BJ (cell line): ENCODE data around the gene HOXD13. TPM values are rescaled to one million over a fixed set of nuclear protein-coding genes. Genes with fewer than 3 reads are reported as not detected.

Experiments
- CTCF ChIA-PET: fragments of 350-600 bp; formaldehyde crosslinking; extraction: SDS; loops from one replicate; lab custom pipeline; 2021; ENCODE audit warnings: antibody characterized with exemption, inconsistent platforms; lab: Yijun Ruan, JAX
- POLR2A ChIA-PET: fragments of 300-600 bp; sonication (Branson Sonifier 250); formaldehyde crosslinking; extraction: SDS; loops from one replicate; lab custom pipeline; 2021; ENCODE audit warnings: antibody characterized with exemption; lab: Charles Lee
- DNase-seq: peaks from one replicate; pipeline ENCODE4 v3.0.0-alpha.2; 2011; ENCODE audit warnings: low read depth
- H3K27me3 ChIP-seq: 2 replicates; pipeline ENCODE4 v1.6.0; 2011; ENCODE audit warnings: low read length; ENCODE audit not compliant: control insufficient read depth, insufficient read depth
- H3K36me3 ChIP-seq: 2 replicates; pipeline ENCODE4 v1.5.1; 2011; ENCODE audit warnings: low read length; ENCODE audit not compliant: control insufficient read depth, insufficient read depth
- H3K4me3 ChIP-seq: 2 replicates; pipeline ENCODE4 v1.5.1; 2011; ENCODE audit warnings: low read depth, mild to moderate bottlenecking, control low read depth, low read length
- CTCF ChIP-seq: IDR thresholded peaks from 2 replicates; pipeline ENCODE4 v1.5.1; 2011; ENCODE audit warnings: low read depth, mild to moderate bottlenecking, control low read depth, inconsistent platforms, low read length, moderate library complexity; ENCODE audit not compliant: insufficient read depth
- polyA plus RNA-seq: library from polyadenylated mRNA; depleted of rRNA; stranded (reverse); fragments of >200 nt; gene quantifications from 2 replicates; pipeline ENCODE4 v1.2.3, GENCODE V29; 2011

The HOXD13 gene
- polyA plus RNA-seq, 1 experiment = 0.43 TPM

DNA sequence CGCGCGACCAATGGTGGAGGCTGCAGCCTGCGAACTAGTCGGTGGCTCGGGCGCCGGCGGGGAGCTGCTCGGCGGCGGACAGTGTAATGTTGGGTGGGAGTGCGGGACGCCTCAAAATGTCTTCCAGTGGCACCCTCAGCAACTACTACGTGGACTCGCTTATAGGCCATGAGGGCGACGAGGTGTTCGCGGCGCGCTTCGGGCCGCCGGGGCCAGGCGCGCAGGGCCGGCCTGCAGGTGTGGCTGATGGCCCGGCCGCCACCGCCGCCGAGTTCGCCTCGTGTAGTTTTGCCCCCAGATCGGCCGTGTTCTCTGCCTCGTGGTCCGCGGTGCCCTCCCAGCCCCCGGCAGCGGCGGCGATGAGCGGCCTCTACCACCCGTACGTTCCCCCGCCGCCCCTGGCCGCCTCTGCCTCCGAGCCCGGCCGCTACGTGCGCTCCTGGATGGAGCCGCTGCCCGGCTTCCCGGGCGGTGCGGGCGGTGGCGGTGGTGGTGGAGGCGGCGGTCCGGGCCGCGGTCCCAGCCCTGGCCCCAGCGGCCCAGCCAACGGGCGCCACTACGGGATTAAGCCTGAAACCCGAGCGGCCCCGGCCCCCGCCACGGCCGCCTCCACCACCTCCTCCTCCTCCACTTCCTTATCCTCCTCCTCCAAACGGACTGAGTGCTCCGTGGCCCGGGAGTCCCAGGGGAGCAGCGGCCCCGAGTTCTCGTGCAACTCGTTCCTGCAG, 30.3 kb downstream of the HOXD13 start, which contains the start of gene HOXD9:
Gene HOXD9, plus strand, starts transcription at position 37 of the 728 bp plus-strand sequence. Its CDS starts 50 bp downstream, at position 87.
- CTCF ChIA-PET = interaction anchor here (0.8 to 1.6 kb wide), 4 partner anchors 26 to 531 kb away, joined by 3 to 5 read pairs (median 3); no protein-coding TSS in a partner anchor

GRCh38 chr2:176123411-176124109, 31.0 kb downstream of the HOXD13 start:
- CTCF ChIA-PET = interaction anchor here (0.8 to 1.6 kb wide), 3 partner anchors 27 to 530 kb away, joined by 3 to 5 read pairs (median 3); no protein-coding TSS in a partner anchor
- no peak for DNase-seq
- no peak for TF ChIP-seq CTCF
- Histone ChIP-seq H3K36me3 (no peaks in the 10 kb centered on the region; the same call in 1 of the 2 replicates), H3K27me3 (peaks cover 9% of the 10 kb centered on the region), H3K4me3 (no peak overlapping the region)
- POLR2A ChIA-PET = no interaction called here

More for the DNA sequence above, 30.3 kb downstream of the HOXD13 start, which contains the start of gene HOXD9:
- DNase-seq = no peak
- Histone ChIP-seq H3K36me3 (peaks cover 1% of the 10 kb centered on the region; the same call in 1 of the 2 replicates), H3K4me3 (peak within 1 kb of the TSS; percentile 25), H3K27me3 (peaks cover 4% of the 10 kb centered on the region)
- POLR2A ChIA-PET = interaction anchor here (0.6 kb wide), 1 partner anchor 14 kb away, joined by 3 read pairs; no protein-coding TSS in a partner anchor
- TF ChIP-seq CTCF = no peak

DNA sequence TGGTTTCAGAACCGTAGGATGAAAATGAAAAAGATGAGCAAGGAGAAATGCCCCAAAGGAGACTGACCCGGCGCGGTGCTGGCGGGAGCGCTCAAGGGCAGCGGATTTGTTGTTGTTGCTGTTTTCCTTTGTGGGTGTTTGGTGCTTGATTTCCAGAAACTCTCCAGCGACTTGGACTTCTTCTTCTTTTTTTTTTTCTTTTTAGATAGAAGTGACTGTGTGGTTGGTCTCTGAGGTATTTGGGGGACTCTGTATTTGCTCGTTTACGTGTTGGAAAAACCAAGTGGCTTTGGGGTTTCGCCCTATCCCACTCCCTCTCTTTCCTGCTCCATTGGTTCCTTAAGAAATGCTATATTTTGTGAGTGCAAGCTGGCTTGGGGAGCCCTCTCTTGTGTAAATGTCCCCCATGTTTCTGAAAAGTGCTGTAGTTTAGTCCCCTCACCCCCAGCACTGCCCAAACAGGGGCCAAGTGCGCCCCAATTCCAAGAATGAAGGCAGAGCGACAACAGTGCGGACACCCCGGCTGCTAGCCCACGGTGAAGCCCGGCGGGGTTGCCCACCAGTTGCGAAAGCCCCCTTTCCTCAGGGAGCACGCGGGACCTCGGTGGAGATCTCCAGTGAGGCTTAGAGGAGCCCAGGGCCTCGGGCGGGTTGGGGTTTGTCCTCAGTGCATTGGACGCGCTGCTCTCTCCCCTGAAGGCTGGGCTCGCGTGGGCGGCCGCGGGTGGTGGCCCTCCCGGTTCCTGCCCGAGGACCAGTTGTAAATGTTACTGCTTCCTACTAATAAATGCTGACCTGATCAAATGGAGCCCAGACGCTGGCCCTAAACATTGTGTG, 31.8 kb downstream of the HOXD13 start:
- Histone ChIP-seq H3K4me3 (no peak overlapping the region), H3K36me3 (no peaks in the 10 kb centered on the region; the same call in 1 of the 2 replicates), H3K27me3 (peaks cover 15% of the 10 kb centered on the region)
- TF ChIP-seq CTCF = no peak
- no peak for DNase-seq
- POLR2A ChIA-PET = no interaction called here
- CTCF ChIA-PET = interaction anchor here (1.1 to 9.3 kb wide), 2 partner anchors 529 to 530 kb away, joined by 3 to 149 read pairs; no protein-coding TSS in a partner anchor

DNA sequence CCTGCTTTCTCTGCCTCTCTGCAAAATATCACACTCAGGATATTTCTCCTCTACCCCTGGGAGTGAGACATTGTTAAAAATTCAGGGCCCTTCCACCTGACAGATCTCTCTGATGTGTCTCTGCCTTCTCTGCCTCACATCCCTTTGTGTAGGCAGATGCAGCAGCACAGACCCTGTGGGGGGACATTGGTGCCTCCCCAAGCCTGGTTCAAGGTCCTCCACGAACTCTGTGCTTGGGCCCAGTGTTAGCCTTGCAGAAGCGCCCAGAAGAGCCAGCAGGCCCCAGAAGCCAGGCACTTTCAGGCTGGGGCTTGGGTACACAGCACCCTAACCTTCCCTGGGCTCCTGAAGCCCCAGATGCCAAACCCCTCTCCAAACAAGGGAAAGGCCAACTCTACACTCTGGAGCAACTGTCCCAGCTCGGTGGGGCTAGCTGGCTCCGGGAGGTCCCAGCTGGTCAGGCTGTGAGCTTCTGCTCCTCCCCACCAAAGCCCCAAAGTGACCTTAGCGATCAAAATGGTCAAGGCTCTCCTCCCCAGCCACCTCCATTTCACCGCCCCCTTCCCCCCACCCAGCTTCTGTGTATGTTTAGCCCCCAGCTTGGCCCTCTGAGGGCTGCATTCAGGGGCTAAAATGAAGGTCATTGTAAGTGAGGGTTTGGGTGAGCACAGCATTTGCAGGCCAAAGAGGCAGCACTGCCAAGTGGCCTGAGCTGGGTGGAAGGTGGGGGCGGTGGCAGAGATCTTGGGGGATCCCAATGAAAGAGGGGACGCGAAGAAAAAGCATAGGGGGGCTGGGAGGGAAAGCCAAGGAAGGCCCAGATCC, 32.6 kb downstream of the HOXD13 start:
- Histone ChIP-seq H3K36me3 (no peaks in the 10 kb centered on the region; the same call in 1 of the 2 replicates), H3K27me3 (peaks cover 17% of the 10 kb centered on the region), H3K4me3 (no peak overlapping the region)
- ChIA-PET POLR2A (no interaction called here), CTCF (interaction anchor here (1.2 to 9.3 kb wide), 6 partner anchors 8 to 1024 kb away, joined by 3 to 149 read pairs (median 16); partner anchors contain the start of gene HOXD10)
- TF ChIP-seq CTCF = no peak
- no peak for DNase-seq
